Muscle layer of colon (tissue), 2 donors: ENCODE measurements around the gene XPA.
"Not testable (repeated sequence)": the region's sequence is repeated elsewhere in the genome, so short reads cannot be mapped to it uniquely, and the experiment has no call there.

Experiments used
- H3K27ac ChIP-seq: one replicate; pipeline ENCODE4 v1.7.0; 2013; ENCODE audit warnings: low read depth, mild to moderate bottlenecking, low read length, moderate library complexity
- H3K27me3 ChIP-seq, 2 donors: one replicate each; pipeline ENCODE4 v1.7.0; 2013; ENCODE audit warnings: low read length in 2 of 2, mild to moderate bottlenecking in 2 of 2; ENCODE audit not compliant: insufficient read depth in 2 of 2, control insufficient read depth in 1 of 2
- H3K36me3 ChIP-seq: one replicate; pipeline ENCODE4 v1.7.0; 2013; ENCODE audit warnings: mild to moderate bottlenecking, low read length; ENCODE audit not compliant: insufficient read depth
- H3K4me1 ChIP-seq: one replicate; pipeline ENCODE4 v1.7.0; 2013; ENCODE audit warnings: mild to moderate bottlenecking, low read length; ENCODE audit not compliant: insufficient read depth
- H3K4me3 ChIP-seq, 2 donors: one replicate each; pipeline ENCODE4 v1.7.0; 2013; ENCODE audit warnings: low read length in 2 of 2, low read depth in 1 of 2, mild to moderate bottlenecking in 1 of 2, moderate library complexity in 1 of 2
- H3K9ac ChIP-seq: one replicate; pipeline ENCODE4 v1.7.0; 2013; ENCODE audit warnings: low read length
- H3K9me3 ChIP-seq: one replicate; pipeline ENCODE4 v1.7.0; 2013; ENCODE audit warnings: mild to moderate bottlenecking, low read length
- donor health status: abdominal sarcoma.
- donor health status: Adenocarcinoma of cecum.

XPA gene

GRCh38 chr9:97699824-97700223 is 2.7 kb upstream of the XPA start:
- not testable (repeated sequence) for H3K27ac ChIP-seq, H3K27me3 ChIP-seq, H3K4me3 ChIP-seq, H3K9ac ChIP-seq, H3K36me3 ChIP-seq, H3K9me3 ChIP-seq
- peaks cover 23% of the 10 kb centered on the region for H3K4me1 ChIP-seq

GRCh38 chr9:97699281-97699680 is 2.1 kb upstream of the XPA start:
- not testable (repeated sequence) for H3K9me3 ChIP-seq, H3K27ac ChIP-seq, H3K36me3 ChIP-seq, H3K27me3 ChIP-seq, H3K9ac ChIP-seq, H3K4me3 ChIP-seq
- H3K4me1 ChIP-seq, result peaks cover 28% of the 10 kb centered on the region

GRCh38 chr9:97698865-97699264 is 1.7 kb upstream of the XPA start:
- H3K9ac ChIP-seq, result no peak overlapping the region
- no peak overlapping the region for H3K4me3 ChIP-seq

GRCh38 chr9:97697837-97698236 is 697 bp upstream of the XPA start:
- Histone ChIP-seq H3K36me3 (peaks cover 3% of the 10 kb centered on the region), H3K4me3 (peak overlapping the region in 1 of 2 donors; percentile 88), H3K27me3 (no peaks in the 10 kb centered on the region), H3K4me1 (peaks cover 28% of the 10 kb centered on the region), H3K27ac (peak overlapping the region; percentile 74), H3K9me3 (no peaks in the 10 kb centered on the region), H3K9ac (peak overlapping the region; percentile 69)

More at GRCh38 chr9:97698865-97699264, 1.7 kb upstream of the XPA start:
- no peak overlapping the region for H3K27ac ChIP-seq
- H3K4me1 ChIP-seq, result peaks cover 28% of the 10 kb centered on the region
- no peaks in the 10 kb centered on the region for H3K36me3 ChIP-seq
- H3K27me3 ChIP-seq, result no peaks in the 10 kb centered on the region
- H3K9me3 ChIP-seq, result no peaks in the 10 kb centered on the region

GRCh38 chr9:97695995-97696802 is 941 bp downstream of the XPA start:
- Histone ChIP-seq H3K9ac (peak overlapping the region; percentile 49), H3K9me3 (no peaks in the 10 kb centered on the region), H3K27ac (peak overlapping the region; percentile 74), H3K36me3 (peaks cover 7% of the 10 kb centered on the region), H3K4me1 (peaks cover 28% of the 10 kb centered on the region), H3K27me3 (no peaks in the 10 kb centered on the region), H3K4me3 (peak overlapping the region; percentile 69 to 88)

- Histone ChIP-seq H3K4me1 (peaks cover 28% of the 10 kb centered on the region), H3K27ac (no peak overlapping the region), H3K9me3 (no peaks in the 10 kb centered on the region), H3K4me3 (peak overlapping the region in 1 of 2 donors; percentile 88), H3K36me3 (peaks cover 13% of the 10 kb centered on the region), H3K27me3 (no peaks in the 10 kb centered on the region), H3K9ac (peak overlapping the region; percentile 49)
These were observed 1.8 kb downstream of the XPA start for GRCh38 chr9:97695390-97695789.

- Histone ChIP-seq H3K9ac (no peak overlapping the region), H3K27me3 (no peaks in the 10 kb centered on the region), H3K9me3 (no peaks in the 10 kb centered on the region), H3K36me3 (peaks cover 18% of the 10 kb centered on the region), H3K4me3 (no peak overlapping the region), H3K27ac (no peak overlapping the region), H3K4me1 (peaks cover 28% of the 10 kb centered on the region)
These were observed 2.4 kb downstream of the XPA start for GRCh38 chr9:97694769-97695168.

GRCh38 chr9:97689401-97690180 is 7.5 kb downstream of the XPA start:
- Histone ChIP-seq H3K27ac (no peak overlapping the region), H3K4me1 (peaks cover 11% of the 10 kb centered on the region)

GRCh38 chr9:97688654-97689053 is 8.5 kb downstream of the XPA start:
- Histone ChIP-seq H3K27ac (no peak overlapping the region), H3K36me3 (peaks cover 56% of the 10 kb centered on the region)

More at GRCh38 chr9:97689401-97690180, 7.5 kb downstream of the XPA start:
- Histone ChIP-seq H3K27me3 (no peaks in the 10 kb centered on the region), H3K9me3 (no peaks in the 10 kb centered on the region), H3K9ac (no peak overlapping the region), H3K36me3 (peaks cover 48% of the 10 kb centered on the region), H3K4me3 (no peak overlapping the region)

GRCh38 chr9:97682242-97682641 is 14.9 kb downstream of the XPA start:
- no peak overlapping the region for H3K4me3 ChIP-seq
- peaks cover 50% of the 10 kb centered on the region for H3K36me3 ChIP-seq
- H3K9ac ChIP-seq, result no peak overlapping the region
- H3K27ac ChIP-seq, result no peak overlapping the region
- no peaks in the 10 kb centered on the region for H3K27me3 ChIP-seq
- no peaks in the 10 kb centered on the region for H3K4me1 ChIP-seq
- H3K9me3 ChIP-seq, result no peaks in the 10 kb centered on the region

More at GRCh38 chr9:97688654-97689053, 8.5 kb downstream of the XPA start:
- H3K9me3 ChIP-seq, result no peaks in the 10 kb centered on the region
- no peaks in the 10 kb centered on the region for H3K27me3 ChIP-seq
- no peak overlapping the region for H3K4me3 ChIP-seq
- H3K9ac ChIP-seq, result no peak overlapping the region
- peaks cover 4% of the 10 kb centered on the region for H3K4me1 ChIP-seq

- Histone ChIP-seq H3K4me1 (no peaks in the 10 kb centered on the region), H3K27me3 (no peaks in the 10 kb centered on the region), H3K9ac (no peak overlapping the region), H3K4me3 (no peak overlapping the region), H3K9me3 (no peaks in the 10 kb centered on the region), H3K27ac (no peak overlapping the region), H3K36me3 (peaks cover 43% of the 10 kb centered on the region)
These were observed 21.5 kb downstream of the XPA start for GRCh38 chr9:97675655-97676054.
